Activated CD4-positive, alpha-beta T cell treated with anti-CD3 and anti-CD28 coated beads, Interleukin-2, Interleukin-6, amounts not matched to agents 100 ng/mL and 50 ng/mL, durations not matched to agents 16 hours and 8 hours (primary cell): ENCODE results near the gene MED13.

Experiments
- DNase-seq: peaks from one replicate; pipeline ENCODE4 v3.0.0-alpha.2; 2020

The MED13 gene, protein sequence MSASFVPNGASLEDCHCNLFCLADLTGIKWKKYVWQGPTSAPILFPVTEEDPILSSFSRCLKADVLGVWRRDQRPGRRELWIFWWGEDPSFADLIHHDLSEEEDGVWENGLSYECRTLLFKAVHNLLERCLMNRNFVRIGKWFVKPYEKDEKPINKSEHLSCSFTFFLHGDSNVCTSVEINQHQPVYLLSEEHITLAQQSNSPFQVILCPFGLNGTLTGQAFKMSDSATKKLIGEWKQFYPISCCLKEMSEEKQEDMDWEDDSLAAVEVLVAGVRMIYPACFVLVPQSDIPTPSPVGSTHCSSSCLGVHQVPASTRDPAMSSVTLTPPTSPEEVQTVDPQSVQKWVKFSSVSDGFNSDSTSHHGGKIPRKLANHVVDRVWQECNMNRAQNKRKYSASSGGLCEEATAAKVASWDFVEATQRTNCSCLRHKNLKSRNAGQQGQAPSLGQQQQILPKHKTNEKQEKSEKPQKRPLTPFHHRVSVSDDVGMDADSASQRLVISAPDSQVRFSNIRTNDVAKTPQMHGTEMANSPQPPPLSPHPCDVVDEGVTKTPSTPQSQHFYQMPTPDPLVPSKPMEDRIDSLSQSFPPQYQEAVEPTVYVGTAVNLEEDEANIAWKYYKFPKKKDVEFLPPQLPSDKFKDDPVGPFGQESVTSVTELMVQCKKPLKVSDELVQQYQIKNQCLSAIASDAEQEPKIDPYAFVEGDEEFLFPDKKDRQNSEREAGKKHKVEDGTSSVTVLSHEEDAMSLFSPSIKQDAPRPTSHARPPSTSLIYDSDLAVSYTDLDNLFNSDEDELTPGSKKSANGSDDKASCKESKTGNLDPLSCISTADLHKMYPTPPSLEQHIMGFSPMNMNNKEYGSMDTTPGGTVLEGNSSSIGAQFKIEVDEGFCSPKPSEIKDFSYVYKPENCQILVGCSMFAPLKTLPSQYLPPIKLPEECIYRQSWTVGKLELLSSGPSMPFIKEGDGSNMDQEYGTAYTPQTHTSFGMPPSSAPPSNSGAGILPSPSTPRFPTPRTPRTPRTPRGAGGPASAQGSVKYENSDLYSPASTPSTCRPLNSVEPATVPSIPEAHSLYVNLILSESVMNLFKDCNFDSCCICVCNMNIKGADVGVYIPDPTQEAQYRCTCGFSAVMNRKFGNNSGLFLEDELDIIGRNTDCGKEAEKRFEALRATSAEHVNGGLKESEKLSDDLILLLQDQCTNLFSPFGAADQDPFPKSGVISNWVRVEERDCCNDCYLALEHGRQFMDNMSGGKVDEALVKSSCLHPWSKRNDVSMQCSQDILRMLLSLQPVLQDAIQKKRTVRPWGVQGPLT (N-terminal part only)

GRCh38 chr17:62064791-62065563 is at the start of gene MED13:
Gene MED13, minus strand, starts transcription at chr17:62065278. Its CDS starts 73 bp downstream, at chr17:62065205.
- peak; percentile 59 for DNase-seq

DNA sequence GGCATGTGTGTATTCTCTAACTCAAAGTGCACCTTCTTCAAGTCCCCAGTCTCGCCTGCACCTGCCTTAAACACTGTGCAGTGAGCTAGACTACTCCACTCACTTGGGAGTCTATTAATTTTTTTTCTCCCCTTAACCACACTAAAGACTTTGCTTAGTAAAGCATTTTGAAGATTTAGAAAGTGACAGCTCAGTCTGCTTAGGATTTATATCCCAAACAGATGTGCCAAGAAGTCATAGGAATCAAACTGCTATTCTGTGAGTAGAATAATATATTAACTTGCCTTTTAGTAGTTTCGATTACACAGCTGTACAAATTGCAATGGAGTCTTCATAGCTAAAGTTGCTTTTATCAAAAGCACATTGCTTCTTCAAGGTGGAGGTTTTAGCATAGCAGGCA is 47.2 kb upstream of the MED13 start:
- DNase-seq = no peak

DNA sequence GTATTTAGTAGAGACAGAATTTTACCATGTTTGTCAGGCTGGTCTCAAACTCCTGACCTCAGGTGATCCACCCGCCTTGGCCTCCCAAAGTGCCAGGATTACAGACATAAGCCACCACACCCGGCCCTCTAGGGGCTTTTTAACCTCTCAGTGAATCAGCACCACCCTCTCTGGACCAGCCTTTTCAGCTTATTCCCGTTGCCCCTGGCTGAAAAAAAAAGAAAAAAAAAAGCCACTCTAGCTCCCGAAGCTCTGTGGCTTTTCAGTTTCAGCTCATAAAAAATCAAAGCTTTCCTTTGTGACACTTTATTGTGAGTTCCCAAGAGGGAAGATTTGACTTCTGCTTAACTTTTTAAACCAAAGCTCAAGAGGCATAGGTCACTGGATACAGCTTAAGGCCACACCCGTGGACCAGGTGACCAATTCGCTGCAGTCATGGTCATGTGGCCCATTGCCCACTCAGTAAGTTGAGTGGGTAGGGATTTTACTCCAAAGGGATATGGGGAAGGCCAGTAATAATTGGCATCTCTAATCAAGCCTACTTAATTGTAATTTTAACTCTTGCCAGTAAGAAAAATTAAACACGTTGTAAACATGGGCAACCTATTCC is 46.6 kb upstream of the MED13 start:
- DNase-seq = no peak

DNA sequence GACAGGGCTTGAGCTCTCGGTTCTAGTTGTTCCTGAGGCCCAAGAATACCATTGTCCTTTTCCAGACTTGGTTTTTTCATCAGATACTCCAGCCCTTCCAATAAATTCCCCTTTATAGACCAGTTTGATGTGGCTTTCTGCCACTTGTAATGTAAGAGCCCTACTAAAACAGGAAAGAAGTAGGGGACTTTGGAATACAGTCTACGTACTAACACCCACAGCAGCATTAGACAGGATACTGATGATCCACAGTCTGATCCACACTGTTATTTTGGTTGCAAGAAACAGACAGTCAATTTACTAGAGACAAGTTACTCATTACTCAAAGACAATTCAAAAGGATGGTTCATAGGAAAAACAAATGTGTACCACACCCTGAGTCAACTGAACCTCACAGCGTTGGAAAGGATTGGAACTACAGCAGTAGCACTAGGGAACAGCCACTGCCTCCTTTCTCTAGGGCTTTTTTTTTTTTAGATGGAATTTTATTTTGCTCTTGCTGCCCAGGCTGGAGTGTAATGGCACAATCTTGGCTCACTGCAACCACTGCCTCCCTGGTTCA is 45.9 kb upstream of the MED13 start:
- DNase-seq = no peak

GRCh38 chr17:62109924-62110323 is 44.8 kb upstream of the MED13 start:
- DNase-seq = no peak

- peak; percentile 87 for DNase-seq
These were observed 44.4 kb upstream of the MED13 start for GRCh38 chr17:62109378-62109902.

DNA sequence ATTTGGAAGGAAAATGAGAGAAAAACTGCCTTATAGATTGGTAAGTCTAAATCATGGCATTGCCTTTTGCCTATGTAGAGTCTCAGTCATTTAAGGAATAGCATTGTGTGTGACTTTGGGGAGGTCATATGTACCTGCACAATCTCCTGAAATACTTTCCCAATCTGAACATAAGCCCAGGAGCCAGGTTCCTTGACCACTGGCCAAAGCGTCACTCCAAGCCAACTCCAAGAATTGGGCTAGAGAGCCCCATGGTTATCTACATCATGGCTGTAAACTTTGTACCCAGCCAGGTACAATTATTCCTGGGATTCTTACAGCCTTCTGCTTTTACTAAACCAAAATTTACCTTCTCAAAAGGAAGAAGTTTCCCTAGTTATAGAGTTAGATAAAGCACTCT is 40.8 kb upstream of the MED13 start:
- no peak for DNase-seq

GRCh38 chr17:62105357-62105756 is 40.3 kb upstream of the MED13 start:
- DNase-seq = no peak

DNA sequence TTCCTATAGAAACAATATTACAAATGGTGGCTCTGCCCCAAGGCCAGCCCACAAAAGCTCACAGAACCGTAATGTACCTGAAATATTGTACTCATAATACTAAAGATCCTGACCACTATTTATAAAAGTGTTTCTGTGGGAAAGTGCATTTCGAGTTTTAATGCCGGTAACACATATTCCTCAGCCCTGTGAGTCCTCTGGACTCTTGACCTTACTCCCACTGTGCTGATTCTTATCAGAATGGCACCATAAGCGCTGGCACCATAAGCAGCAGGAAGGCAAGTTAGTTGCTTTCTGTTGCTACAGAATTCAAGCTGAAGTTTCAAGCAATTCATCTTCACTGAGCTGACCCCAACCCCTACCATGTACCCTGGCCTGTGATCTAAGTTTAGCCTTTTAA is 36.4 kb upstream of the MED13 start:
- DNase-seq = no peak

GRCh38 chr17:62101090-62101489 is 36.0 kb upstream of the MED13 start:
- no peak for DNase-seq

- no peak for DNase-seq
These were observed 35.0 kb upstream of the MED13 start for GRCh38 chr17:62100055-62100454.

DNA sequence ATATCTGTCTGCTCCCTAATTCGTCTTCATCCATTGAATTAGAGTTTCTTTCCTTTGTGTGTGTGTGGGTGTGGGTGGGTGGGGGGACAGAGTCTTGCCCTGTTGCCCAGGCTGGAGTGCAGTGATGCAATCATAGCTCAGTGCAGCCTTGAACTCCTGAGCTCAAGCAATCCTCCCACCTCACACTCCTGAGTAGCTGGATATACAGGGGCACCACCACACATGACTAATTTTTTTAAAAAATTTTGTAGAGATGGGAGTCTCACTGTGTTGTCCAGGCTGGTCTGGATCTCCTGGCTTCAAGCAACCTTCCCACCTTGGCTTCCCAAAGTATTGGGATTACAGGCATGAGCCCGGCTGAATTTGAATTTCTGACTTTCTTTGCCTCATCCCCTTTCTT is 34.5 kb upstream of the MED13 start:
- DNase-seq = no peak

GRCh38 chr17:62098623-62099231 is 33.6 kb upstream of the MED13 start:
- no peak for DNase-seq

GRCh38 chr17:62096401-62096670 is 31.3 kb upstream of the MED13 start:
- DNase-seq = no peak

DNA sequence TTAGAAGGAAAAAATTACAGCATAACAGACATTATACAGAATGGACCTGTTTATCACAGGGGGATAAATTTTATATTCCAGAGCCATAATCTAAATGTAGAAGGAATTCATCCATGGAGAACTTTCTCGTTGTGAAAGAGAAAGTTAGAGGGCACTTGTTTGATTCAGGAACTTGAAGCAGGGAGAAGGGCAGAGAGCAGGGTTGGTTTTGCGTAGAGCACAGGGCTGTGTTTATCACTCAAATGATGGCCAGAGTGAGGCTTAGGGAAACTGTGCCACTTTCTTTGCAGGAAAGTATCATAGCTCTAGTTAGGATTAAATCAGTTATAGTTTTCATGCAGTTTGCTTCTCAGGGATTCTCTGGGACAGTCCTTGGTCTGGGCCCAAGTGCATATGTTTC is 29.1 kb upstream of the MED13 start:
- DNase-seq = no peak

GRCh38 chr17:62093188-62094155 is 28.4 kb upstream of the MED13 start:
- peak; percentile 82 for DNase-seq

DNA sequence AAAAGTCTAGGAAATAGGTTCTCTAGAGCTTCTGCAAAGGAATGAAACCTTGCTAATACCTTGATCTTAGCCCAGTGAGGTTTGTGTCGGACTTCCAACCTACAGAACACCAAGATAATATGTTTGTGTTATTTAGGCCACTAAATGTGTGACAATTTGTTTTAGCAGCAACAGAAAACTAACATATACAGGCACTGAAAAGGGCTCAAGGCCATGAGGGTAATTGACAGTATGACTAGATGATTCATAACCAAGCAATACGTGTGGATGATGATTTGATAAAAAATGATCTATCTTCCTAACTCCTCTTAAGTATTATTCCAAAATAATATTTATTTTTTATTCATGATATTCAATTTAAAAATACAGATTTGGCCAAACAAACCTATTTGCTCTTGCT is 27.7 kb upstream of the MED13 start:
- peak; percentile 12 for DNase-seq

GRCh38 chr17:62091804-62092203 is 26.7 kb upstream of the MED13 start:
- DNase-seq = no peak

- DNase-seq = no peak
These were observed 25.8 kb upstream of the MED13 start for GRCh38 chr17:62090868-62091267.
